GM21526 (cell line): ENCODE results near the gene DSCAML1.

Experiments used
- ATAC-seq: cut with Tn5 transposase; IDR thresholded peaks from one replicate; pipeline ENCODE4 v1.9.1; 2021; ENCODE audit warnings: moderate library complexity; ENCODE audit not compliant: unreplicated experiment, low FRiP score

DSCAML1 gene

GRCh38 chr11:117643606-117644300 is 153.3 kb downstream of the DSCAML1 start:
- no peak for ATAC-seq

GRCh38 chr11:117642835-117643234 is 154.2 kb downstream of the DSCAML1 start:
- ATAC-seq, result no peak

GRCh38 chr11:117642396-117642795 is 154.6 kb downstream of the DSCAML1 start:
- ATAC-seq, result no peak

GRCh38 chr11:117641008-117641915 is 155.8 kb downstream of the DSCAML1 start:
- ATAC-seq, result no peak

DNA sequence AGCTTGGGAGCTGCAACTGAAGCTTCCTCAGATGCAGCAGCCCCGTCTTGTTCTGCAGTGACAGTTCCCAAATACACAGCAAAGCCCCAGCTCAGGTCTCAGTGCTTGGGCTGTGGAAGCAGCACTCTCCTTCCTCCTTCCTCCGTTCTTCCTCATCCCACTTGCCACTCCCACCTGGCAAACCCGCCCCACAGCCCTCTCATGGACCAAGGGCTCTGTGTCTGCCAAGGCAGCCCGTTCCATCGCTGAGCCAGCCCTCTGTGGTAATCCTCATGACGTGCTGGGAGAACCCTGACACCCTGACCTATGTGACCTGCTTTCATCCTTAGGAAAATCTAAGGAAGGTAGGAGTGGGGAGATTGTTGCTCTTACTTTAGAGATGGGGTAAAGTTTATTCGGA is 157.0 kb downstream of the DSCAML1 start:
- no peak for ATAC-seq

DNA sequence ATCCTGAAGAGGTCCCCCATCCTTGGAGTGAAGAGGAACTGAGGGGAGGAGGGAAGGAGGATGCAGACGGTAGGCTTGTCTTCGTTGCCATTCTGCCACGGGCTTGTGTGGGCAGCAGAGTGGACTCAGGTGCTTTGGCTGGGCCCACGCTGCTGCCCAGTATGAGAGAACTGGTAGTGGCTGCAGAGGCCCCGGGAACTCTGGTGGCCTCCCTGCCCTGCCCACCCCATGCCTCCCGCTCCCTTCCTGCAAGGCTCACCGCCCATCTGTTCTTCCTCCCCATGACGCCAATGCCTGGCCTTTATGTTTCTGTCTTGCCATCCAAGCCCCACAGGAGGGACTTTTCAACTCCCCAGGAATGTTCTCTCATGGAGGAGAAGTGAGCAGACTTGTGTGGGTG is 157.4 kb downstream of the DSCAML1 start:
- ATAC-seq, result no peak

DNA sequence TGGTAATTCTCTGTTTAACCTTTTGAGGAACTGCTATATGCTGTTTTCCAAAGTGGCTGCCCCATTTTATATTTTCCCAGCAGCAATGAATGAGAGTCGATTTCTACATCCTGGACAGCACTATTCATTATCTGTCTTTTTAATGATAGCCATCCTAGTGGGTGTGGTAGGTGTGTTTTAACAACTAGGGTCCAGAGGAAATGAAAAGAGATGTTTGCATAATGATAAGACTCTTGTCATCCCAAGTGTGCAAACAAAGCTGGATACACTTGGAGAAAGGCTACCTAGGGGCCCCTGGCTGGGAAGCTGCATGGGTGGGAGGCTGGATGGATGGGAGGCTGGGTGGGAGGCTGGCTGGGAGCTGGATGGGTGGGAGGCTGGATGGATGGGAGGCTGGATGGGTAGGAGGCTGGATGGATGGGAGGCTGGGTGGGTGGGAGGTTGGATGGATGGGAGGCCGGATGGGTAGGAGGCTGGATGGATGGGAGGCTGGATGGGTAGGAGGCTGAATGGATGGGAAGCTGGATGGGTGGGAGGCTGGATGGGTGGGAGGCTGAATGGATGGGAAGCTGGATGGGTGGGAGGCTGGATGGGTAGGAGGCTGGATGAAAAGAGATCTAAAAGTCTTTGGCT is 158.0 kb downstream of the DSCAML1 start:
- no peak for ATAC-seq

- no peak for ATAC-seq
Observed at GRCh38 chr11:117634756-117635603, 162.0 kb downstream of the DSCAML1 start.

- no peak for ATAC-seq
Observed at GRCh38 chr11:117633976-117634755, 162.8 kb downstream of the DSCAML1 start.

DNA sequence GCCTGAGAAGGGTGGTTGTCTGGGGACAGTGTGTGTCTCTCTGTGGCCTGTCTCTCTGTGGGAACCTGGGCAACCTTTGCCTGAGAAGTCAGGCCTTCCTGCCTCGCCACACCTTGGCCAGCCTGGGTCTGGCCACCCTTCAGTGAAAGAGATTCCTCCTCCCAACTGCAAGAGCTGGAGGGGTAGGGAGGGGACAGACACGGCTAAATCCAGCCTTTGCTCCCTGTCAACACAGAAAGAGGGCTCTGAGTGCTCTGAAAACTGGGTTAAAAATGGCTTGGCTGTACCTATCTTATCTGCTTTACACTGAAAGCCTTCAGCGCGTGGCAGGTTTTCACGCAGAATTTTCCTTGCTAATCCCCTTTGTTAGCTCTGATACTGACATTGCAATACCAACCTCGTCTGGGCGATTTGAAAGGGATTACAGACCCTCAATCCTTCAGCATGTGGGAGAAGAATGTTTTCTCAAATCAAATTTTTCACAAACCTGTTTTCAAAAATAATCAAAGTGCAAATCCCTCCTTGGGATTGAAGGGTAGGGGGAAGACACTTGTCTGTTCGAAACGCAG is 163.7 kb downstream of the DSCAML1 start:
- no peak for ATAC-seq

DNA sequence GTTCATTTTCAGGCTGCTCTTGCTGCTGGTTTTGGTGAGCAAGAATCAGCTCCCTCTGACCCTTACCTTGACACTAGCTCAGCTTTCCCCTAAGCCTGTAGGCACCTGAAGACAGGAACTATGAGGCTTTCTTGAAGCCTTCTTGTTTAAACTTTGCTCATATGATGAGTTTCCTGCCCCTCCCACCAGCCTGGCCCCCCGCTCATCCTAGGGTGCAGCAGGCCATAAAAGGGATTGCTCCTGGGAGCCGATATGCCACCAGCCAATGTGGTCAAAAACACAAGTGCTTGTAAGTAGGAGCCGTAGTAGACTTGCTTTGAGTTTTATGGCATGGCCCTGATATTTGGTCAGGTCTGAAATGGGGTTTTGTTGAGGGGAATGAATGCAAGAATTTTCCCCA is 164.7 kb downstream of the DSCAML1 start:
- no peak for ATAC-seq

DNA sequence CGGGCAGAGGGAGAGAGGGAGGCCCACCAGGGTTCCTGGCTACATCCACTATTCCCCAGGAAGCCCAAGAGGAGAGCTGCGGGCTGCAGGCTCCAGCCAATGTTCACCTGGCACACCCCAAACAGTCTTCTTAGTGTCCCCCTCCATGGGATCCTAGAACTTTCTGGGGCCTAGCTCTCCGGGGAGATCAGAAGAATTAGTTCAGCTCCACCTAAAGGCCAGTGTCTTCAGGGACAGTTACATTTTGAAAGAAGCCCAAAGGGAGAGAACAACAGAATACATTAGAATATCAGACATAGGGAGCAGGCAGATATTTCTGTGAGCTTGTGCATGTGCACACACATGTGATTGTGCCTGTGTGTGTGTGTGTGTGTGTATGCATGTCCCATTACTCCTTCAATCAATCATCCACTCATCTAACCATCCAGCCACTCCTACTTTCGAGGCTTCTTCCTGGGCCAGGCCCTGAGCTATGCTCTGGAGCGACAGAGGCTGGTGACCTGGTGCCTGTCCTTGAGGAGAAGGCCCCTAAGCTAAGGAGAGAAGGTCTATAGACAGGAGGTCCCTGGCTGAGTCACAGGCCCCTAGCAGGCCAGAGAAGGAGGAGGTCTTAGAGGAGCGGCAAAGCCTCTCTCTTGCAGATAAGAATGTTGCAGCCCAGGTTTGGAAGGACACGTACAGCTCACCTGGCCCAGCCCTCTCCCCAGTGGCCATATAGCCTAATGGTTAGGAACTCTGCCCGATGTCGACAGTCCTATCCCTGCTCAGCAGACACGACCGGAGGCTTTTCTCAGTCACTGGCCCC is 165.5 kb downstream of the DSCAML1 start:
- ATAC-seq, result no peak

DNA sequence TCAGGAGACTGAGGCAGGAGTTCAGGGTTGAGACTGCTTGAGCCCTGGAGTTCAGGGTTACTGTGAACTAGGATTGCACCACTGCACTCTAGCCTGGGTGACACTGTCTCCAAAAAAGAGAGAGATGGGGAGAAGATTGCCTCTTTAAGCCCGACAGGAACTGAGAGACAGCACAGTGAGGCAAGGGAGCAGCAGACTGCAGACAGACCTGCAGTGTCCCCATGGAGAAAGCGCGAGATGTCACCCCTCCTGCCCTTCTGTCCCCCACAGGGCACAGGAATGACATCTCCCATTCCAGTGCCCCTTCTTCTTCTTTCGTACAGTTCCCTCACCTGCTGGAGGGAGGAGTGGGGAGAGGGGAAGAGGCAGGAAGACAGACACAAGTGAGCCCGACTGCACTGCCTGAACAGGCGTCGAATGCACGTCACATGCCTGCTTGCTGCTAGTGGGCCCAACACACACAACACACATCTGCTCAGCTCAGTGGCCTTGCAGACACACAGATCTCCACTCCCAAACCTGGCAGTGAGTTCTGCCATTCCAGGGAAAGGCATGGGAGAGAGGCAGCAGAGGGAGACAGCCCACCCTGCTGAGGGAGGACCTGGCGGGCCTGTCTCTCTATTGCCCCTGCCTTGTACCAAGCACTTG is 167.0 kb downstream of the DSCAML1 start:
- no peak for ATAC-seq

DNA sequence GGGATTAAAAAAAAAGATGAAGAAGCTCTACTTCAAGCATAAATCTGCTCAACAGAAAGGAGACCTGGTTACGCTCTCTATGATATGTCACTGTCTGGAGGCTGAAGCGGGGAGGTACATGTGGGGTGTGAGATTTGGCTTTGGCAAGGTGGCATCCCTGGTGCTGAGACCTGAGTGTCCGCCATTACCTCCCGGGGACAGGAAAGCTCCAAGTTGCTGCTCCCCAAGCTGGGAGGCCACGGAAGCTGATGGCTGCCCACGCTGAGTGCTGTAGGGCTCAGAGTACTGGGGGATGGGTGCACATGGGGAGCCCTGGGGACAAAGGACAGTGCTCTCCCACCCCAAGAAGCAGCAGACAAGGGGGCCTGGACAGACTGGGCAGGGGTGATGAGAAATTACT is 167.9 kb downstream of the DSCAML1 start:
- ATAC-seq, result no peak

DNA sequence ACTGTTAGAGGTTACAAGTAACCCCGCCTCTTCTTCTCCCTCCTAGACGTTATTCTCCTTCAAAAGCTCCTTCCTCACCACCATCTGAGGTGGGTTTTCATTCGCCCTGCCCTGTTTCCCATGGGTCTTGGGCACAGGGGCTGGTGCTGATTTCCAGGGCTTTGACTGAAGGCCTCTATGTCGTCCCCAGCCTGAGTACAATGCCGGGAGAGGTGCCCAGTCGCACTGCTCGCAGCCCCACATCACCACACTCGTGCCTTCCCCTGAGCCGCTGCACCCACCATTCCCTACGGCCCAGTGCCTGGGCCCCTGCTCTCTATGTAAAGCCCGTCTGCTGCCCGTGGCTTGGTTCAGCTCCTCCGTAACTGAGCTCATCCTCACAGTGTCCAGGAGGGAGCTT is 169.8 kb downstream of the DSCAML1 start:
- no peak for ATAC-seq

DNA sequence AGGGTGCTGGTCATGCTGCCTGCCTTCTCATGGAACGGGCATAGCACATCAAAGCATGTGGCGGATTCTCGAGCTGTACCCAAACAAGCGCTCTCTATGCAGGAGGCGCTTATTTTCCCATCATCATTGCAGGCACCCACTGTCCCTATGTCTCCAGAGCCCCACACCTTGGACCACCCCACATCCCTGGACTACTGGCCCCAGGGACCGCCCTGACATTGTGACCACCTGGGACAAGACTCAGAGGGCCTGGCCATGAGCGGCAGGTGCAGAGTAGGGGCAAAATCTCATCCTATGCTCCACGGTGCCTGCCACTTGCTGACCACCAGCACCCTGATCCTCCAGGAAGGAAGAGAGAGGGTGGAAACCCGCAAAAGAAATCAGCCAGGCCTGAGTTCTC is 170.4 kb downstream of the DSCAML1 start:
- ATAC-seq, result no peak

DNA sequence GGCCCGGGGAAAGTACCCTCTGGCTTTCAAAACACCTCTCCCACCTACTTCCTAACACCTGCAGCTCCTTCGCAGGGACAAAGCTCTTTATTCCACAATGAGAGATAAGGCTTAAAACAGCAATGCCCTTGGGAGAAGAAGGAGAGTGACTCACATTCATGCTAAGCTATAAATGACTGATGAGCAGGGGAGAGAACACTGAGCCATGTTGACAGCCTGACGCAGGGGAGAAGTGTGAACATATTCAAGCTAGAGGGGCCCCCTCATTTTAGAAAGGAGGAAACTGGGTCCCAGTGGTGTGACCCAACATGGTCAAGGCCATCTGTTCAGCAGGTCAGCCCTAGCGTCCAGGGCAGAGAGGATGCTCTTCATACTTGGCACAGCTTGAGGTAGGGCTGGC is 171.8 kb downstream of the DSCAML1 start:
- ATAC-seq, result no peak

DNA sequence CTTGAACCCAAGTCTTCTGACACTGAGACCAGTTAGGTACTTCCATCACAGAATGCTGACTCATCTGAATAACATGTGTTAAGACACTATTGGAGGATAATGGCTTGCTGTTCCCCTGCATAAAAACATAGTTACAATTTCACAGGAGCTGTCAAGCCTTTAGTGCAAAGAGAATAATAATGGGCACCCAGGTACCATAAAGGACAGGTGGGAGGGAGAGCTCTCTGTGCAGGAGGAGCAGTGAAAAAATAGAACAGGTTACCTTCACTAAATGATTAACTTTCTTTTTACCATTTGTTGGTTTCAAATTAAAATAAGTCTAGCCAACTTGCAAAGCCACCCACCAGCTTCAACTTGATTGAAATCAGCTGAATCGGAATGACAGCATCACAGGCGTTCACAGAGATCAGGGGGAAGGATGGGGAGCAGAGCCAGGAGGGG is 173.2 kb downstream of the DSCAML1 start:
- ATAC-seq, result no peak
